Measurements from ENCODE around the gene ASTN2.

Gene ASTN2

DNA sequence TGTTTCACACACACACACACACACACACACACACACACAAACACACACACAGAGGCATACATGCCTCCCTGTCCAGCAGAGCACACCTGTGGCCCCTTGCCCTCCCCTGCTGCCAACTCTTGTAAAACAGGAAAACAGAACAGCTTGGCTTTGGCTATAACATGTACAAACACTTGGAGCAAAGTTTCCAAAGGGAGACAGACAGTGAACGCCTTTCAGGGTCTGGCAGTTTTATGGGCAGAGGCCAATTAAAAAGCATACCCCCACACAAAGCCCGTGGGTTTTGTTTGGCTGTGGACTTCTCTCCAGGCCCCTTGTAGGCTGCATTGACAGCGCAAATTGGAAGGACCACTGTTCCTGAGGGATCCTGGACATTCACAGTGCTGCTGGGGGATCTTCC, 995.7 kb downstream of the ASTN2 start:
- TF ChIP-seq, protein P1, sequence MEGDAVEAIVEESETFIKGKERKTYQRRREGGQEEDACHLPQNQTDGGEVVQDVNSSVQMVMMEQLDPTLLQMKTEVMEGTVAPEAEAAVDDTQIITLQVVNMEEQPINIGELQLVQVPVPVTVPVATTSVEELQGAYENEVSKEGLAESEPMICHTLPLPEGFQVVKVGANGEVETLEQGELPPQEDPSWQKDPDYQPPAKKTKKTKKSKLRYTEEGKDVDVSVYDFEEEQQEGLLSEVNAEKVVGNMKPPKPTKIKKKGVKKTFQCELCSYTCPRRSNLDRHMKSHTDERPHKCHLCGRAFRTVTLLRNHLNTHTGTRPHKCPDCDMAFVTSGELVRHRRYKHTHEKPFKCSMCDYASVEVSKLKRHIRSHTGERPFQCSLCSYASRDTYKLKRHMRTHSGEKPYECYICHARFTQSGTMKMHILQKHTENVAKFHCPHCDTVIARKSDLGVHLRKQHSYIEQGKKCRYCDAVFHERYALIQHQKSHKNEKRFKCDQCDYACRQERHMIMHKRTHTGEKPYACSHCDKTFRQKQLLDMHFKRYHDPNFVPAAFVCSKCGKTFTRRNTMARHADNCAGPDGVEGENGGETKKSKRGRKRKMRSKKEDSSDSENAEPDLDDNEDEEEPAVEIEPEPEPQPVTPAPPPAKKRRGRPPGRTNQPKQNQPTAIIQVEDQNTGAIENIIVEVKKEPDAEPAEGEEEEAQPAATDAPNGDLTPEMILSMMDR (IDR thresholded peaks at IDR 0.05; ENCODE audit: low read depth, low read length, missing control alignments): no peak
- no peak for DNase-seq (ENCODE audit: low read depth)
- no peak overlapping the region for H3K4me3 ChIP-seq (ENCODE audit: low read depth, low read length)

DNA sequence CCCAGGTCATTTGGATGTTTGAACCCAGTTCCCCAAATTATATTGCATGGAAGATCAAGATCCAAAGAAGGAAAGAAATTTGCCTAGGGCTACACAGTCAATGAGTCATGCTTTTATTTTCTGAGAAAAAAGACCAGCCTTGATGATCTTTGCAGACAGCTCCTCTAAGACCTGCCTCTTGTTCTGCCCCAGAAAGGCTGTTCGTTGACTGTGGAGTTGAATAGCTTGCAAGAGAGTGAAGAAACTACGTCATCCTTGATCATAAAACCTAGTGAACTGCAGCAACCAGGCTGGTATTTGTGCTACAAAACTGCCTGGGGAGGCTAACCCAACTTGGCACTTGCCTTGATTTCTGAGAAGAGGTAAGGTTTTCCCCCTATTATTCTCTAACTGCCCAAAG, 997.4 kb downstream of the ASTN2 start:
- TF ChIP-seq, protein P1 (IDR thresholded peaks at IDR 0.05; ENCODE audit: low read depth, low read length, missing control alignments): no peak
- no peak for DNase-seq (ENCODE audit: low read depth)
- no peak overlapping the region for H3K4me3 ChIP-seq (ENCODE audit: low read depth, low read length)

GRCh38 chr9:116416421-116416820, 998.4 kb downstream of the ASTN2 start:
- no peak for DNase-seq (ENCODE audit: low read depth)
- TF ChIP-seq, protein P1 (IDR thresholded peaks at IDR 0.05; ENCODE audit: low read depth, low read length, missing control alignments): no peak
- no peak overlapping the region for H3K4me3 ChIP-seq (ENCODE audit: low read depth, low read length)

- TF ChIP-seq, protein P1 (IDR thresholded peaks at IDR 0.05; ENCODE audit: low read depth, low read length, missing control alignments): no peak
- no peak for DNase-seq (ENCODE audit: low read depth)
- H3K4me3 ChIP-seq (ENCODE audit: low read depth, low read length): no peak overlapping the region
Measured at GRCh38 chr9:116414374-116414773, 1000.5 kb downstream of the ASTN2 start.

DNA sequence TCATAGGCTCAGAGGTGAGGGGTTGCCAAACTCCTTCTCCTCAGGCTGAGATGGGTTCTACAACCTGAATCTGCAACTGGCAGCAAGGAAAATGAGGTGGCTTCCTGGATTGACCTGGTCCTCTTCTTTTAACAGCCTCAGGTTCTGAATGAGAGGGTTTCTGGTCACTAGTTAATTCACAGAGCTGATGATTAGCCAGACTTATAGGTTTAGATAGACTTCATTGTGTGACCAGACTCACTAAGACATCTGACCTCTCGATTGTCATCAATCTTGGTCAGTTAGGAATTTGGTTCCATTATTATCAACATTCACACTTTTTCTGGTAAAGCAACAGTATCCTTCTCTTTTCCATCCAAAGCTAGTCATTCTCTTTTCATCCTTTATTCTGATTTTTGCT, 1003.4 kb downstream of the ASTN2 start:
- H3K4me3 ChIP-seq (ENCODE audit: low read depth, low read length): no peak overlapping the region
- TF ChIP-seq, protein P1 (IDR thresholded peaks at IDR 0.05; ENCODE audit: low read depth, low read length, missing control alignments): no peak
- DNase-seq (ENCODE audit: low read depth): no peak

DNA sequence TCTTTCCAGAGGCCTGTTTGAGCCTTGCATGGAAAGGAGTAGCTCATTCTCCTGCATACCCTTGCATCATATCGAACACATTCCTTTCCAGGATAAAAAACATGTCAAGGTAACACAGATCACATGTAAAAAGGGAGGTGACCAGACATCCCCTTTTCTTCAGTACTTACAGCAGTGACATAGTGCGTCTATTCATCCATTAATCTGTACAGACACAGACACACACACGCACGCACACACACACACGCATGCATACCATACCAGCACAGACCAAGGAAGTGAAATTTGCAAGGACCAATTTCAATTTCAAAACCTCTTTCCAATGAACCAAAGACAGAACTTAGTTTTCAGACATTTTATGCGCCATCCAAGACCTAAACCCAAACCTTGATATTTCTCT, 1005.2 kb downstream of the ASTN2 start:
- DNase-seq (ENCODE audit: low read depth): no peak
- H3K4me3 ChIP-seq (ENCODE audit: low read depth, low read length): no peak overlapping the region
- TF ChIP-seq, protein P1 (IDR thresholded peaks at IDR 0.05; ENCODE audit: low read depth, low read length, missing control alignments): no peak

- no peak for DNase-seq (ENCODE audit: low read depth)
- TF ChIP-seq, protein P1 (IDR thresholded peaks at IDR 0.05; ENCODE audit: low read depth, low read length, missing control alignments): no peak
Measured at GRCh38 chr9:116409129-116409528, 1005.7 kb downstream of the ASTN2 start.

More at GRCh38 chr9:116409129-116409528, 1005.7 kb downstream of the ASTN2 start:
- no peak overlapping the region for H3K4me3 ChIP-seq (ENCODE audit: low read depth, low read length)

All from GM12864 (cell line).